Umbilical cord (tissue), 2 donors: Measurements from ENCODE around the gene KAT6B. TPM values are rescaled to one million over a fixed set of nuclear protein-coding genes. Genes with fewer than 3 reads are reported as not detected.
"Not testable (repeated sequence)": the region's sequence is repeated elsewhere in the genome, so short reads cannot be mapped to it uniquely, and the experiment has no call there.

ENCODE experiments used
- DNase-seq: peaks from one replicate; pipeline ENCODE4 v3.0.0-alpha.2; 2015; ENCODE audit warnings: low spot score
- total RNA-seq: library from RNA; depleted of rRNA; stranded (reverse); fragments of >200 nt; gene quantifications from one replicate; pipeline ENCODE4 v1.2.3, GENCODE V29; 2014; ENCODE audit warnings: low replicate concordance; ENCODE audit not compliant: insufficient read depth

The KAT6B gene
- total RNA-seq, 1 donor from 2014 or later, result 84.0 TPM

DNA sequence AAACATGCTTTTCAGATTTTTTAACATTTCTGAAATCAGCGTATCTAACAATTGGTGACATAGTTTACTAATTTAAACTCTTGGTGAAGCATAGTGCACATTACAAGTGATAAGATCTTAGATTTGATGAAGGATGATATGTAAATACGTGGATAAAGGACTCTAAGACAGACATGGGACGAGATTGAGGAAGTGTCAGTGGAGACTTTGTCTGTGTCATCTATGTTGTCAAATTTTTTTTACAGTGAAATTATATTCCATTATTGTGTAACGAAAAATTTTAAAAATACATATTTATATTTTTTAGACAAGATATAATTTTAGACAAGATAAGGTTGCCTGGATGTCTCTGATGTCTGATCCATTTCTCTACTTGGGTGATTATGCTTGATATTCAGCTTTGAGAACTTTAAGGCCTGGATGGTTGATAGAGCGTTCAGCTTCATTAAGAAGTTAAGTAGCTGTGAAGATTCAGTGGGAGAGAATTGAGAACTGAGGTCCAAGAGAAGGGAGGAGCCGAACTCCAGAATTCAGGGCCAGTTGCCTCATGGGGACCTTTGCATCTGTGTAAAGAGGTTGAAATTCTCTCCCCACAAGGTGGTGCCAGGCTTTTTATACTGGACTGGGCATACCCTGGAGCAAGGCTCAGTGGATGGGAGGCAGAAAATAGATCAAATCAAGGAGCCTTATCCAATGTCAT is 62.7 kb downstream of the KAT6B start:
- DNase-seq, result no peak

DNA sequence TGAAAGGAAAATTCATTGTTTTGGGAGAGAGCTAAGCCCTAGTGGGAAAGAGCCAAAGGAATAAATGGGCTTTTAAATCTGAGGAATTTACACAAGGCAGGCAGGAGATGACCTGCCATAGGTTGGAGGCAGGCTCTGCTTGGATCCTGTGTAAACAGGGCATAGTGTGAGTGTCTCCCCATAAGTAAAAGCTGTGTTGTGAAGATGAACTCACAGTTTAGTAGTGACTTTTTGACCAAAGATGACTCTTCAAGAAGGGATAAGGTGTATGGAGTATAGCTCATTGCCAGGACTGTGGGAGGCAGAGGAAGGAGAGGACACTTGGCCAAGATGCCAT is 63.2 kb downstream of the KAT6B start:
- DNase-seq, result no peak

DNA sequence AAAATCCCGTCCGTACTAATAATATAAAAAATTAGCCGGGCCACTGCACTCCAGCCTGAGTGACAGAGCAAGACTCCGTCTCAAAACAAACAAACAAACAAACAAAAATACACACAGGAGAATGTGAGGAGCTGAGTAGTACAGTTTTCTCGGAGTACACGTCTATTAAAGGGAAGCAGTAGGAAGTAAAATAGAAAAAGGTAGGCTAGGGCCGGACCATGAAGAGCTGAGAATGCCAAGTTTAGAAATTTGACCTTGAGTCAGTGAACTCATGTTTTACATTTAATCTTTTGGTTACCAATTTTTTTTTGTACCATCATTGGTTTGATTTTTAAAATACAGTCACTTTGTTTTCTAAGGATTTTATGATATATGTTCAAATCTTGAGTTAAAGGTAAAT is 64.1 kb downstream of the KAT6B start:
- no peak for DNase-seq

DNA sequence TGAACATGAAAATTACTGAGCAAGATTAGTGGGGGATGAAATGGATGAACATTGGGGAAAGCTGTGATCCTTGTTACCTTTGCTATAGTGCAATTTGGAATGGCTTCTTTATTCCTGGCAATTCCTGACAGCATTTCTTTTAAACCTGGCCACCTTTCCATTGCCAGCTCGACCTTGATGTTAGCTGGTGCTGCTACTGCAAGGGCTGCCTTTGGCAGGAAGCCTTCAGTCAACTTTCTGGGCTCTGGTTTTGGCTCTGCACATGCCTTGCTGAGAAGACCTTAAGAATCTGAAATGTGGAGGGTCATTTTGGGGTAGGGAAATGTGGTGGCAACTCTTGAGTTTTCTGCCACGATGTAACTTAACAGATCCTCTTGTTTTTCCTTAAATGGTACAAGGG is 64.7 kb downstream of the KAT6B start:
- no peak for DNase-seq

DNA sequence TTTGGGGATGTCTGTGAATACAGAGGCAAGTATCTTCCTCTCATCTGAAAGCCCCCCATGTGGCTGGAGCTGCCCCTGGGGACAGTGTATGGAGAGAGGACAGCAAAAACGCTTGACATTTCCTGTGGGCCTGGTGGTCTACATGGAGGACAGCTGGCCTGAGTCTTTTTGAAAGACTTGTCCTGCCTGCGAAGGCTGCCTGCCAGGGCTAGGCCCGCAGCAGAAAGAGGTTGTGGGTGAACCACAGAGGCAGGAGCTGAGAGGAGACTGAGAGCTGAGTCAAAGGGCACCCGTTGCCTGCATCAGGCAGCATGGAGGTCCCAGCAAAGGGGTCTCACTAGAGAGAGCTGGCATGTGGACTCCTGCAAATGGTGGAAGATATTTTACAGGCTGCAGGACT is 66.4 kb downstream of the KAT6B start:
- DNase-seq, result no peak

DNA sequence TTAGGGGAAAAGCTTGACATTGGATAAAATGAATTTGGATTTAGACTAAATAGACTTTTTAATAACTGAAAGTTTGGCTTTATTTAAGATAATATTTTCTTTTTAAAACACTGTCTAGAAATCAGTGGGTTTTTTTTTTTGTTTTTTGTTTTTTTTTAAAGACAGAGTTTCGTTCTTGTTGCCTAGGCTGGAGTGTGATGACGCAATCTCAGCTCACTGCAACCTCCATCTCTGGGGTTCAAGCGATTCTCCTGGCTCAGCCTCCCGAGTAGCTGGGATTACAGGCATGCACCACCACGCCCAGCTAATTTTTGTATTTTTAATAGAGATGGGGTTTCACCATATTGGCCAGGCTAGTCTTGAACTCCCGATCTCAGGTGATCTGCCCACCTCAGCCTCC is 66.9 kb downstream of the KAT6B start:
- DNase-seq, result not testable (repeated sequence)

DNA sequence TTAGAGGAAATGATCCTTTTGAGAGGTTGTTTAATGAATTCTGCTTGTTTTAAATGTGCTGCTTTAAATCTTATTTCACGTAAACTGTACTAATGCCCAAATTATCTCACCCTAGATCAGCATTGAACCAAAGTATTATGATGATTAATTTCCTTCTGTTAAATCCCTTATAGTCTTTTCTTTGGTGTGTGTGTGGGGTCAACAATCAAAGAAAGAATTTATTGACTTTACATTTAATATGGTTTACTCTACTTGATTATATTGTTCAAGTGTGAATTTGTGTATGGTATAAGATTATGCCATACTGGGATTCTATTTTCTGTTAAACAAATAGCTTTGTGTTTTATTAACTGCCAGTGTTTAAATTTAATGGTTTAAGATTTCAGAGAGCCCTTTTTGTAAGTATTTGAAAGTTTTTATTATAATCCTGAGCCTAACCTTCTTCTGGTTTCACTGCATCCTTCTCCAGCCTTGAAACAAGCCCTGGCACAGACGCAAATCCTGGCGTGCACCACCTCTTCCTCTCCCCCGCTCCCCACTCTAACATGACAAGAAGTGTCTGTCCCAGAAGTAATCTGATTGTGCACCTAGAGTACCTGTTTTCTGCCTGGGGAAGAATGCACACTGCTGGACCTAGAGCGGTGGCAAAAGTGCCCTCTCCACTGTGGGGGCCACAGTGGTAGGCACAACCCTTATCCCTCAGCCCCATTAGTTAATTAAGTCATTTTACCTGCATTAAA is 70.6 kb downstream of the KAT6B start:
- DNase-seq, result no peak

DNA sequence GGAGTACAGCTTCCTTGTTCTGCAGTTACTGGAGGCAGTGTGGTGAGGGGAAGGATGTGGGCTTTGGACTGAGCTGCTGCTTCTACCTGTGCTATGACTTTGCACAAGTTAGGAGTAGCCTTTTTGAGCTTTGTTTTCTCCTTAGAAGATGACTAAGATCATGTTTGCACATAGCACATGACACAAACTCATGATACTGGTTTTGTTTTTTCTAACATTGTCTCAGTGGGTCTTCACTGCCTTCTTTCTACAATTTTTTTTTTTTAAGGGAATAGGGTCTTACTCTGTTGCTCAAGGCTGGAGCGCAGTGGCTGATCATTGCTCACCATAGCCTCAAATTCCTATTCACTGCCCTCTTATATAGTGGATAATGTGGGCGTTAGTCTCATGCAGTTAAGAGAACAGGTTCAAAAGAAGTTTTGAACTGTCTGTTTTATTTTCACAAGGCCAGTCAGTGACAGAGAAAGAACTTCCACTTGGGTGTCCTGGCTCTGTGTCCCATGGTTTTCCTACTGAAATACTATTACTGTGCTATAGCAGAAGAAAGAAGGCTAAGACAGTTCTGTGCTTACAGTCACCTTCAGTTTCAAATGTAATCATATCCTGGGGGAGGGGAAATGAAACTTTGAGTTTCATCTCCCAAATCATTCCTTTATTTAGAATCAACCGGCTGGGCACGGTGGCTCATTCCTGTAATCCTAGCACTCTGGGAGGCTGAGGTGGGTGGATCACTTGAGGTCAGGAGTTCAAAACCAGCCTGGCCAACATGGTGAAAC is 72.0 kb downstream of the KAT6B start:
- no peak for DNase-seq

DNA sequence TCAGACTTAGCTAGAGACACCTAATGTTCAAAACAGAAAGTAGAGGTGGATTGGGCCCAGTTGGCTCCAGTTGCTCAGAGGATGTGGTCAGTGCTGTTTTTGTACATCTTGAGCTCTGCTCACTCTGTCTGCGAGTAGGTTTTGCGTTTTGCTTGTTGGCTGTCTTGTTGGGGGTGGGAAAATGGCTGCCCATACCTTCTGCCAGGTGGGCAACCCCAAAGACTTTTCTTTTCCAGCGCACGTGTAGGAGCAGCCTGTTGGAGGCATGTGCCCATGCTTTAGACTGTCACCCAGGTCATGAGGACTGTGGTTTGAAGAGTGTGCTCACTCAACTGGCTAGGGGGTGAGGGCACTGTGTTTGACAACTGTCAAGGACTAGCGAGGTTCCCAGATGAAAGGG is 73.9 kb downstream of the KAT6B start:
- no peak for DNase-seq

DNA sequence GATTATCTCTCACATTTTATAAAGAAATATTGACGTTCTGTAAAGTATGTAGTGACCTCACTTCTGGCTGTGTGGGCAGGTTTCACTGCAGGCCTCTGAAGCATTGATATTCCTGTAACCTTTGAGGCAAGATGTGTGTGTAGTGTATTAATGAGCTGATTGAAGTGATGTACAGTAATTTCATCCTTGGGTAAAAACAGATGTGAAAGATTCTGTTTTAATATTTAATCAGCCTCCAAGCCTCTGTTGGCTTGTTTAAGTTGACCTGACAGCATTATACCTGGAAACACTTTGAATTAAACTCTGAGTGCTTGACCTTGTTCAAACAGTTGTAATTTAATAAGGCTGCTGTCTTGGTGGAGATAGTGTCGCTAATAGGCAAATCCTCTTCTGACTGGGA is 74.9 kb downstream of the KAT6B start:
- no peak for DNase-seq

DNA sequence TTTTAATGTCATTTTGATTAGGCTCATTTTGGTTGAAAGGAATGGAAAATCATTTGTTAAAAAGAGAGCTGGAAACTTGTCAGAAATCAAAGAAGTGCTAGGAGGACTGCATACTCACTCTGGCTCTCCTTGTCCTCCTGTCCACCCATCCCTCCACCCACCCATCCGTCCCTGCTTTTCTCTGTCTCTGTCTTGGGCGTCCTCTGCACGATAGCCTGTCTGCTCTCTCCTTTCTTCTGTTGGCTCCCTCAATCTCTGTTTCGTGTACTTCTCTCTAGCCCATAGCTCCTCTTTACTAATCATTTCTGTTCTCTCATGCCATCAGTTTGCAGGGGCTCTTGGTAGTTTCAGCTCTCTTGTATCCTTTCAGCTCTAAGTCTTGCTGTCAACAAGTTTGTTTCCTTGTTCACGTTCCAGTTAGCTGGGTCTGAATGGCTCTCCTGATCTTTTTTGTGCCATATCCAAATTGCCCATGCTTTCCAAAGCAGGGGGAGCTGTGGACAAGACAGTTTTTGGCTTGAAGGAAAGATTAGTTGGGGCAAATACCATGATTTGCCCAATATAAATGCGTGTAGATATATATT is 75.6 kb downstream of the KAT6B start:
- DNase-seq, result no peak

DNA sequence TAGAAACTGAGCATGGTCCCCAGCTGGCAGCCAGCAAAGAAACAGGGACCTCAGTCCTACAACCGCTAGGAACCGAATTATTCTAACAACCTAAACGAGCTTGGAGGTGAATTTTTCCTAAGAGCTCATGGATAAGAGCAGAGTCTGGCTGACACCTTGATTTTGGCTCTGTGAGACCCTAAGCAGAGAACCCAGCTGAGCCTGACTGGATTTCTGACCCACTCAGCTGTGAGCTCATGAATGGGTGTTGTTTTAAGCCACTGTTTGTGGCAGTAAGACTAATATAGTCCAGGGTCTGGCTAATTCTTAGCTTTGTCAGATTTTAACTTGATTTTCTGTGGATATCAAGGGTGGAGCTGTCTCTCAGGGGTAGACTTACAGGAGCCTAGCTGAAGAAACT is 77.1 kb downstream of the KAT6B start:
- DNase-seq, result no peak

DNA sequence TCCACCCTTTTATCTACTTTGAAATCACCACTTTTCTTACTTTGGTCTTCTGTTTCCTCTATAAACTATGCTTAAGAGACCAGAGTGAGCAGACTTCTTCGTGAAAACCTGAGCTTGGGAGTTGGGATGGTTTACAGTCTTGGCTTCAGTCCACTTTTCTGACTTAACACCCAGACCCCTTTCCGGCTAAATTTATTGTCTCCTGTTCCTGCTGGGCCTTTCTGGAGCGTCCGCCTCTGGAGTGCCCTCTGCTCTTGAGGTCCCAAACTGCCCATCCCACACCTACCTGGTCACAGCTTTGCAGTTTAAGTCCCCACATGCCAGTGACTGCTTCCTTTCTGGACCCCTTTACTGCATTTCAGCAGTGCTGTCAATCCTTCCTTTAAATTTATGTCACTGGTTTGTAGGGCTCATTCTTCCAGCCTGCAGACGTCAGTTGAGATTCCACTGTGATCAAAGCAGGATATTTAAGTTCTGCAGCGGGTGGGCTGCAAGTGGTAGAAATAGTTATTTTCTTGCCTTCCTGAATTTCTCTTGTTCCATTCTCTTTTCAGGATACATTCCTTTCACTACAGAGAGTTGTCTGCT is 80.3 kb downstream of the KAT6B start:
- no peak for DNase-seq

DNA sequence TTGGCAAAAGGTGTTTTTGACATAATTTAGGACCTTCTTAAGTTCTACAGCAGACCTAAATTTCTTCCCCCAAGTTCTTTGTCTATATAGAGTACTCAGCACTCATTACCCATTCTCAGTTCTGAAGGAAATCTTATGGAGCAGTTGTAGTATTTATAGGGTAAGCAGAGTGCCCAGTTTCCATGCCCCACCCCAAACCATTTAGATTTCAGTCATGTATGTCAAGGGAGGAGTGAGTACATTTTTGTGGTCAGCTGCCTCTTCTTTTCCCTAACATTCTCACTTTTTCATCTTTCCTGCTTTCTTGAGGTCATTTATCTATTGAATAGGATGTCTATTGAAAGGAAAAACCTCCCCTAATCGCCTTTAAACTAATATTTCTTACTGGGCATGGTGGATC is 83.3 kb downstream of the KAT6B start:
- no peak for DNase-seq

DNA sequence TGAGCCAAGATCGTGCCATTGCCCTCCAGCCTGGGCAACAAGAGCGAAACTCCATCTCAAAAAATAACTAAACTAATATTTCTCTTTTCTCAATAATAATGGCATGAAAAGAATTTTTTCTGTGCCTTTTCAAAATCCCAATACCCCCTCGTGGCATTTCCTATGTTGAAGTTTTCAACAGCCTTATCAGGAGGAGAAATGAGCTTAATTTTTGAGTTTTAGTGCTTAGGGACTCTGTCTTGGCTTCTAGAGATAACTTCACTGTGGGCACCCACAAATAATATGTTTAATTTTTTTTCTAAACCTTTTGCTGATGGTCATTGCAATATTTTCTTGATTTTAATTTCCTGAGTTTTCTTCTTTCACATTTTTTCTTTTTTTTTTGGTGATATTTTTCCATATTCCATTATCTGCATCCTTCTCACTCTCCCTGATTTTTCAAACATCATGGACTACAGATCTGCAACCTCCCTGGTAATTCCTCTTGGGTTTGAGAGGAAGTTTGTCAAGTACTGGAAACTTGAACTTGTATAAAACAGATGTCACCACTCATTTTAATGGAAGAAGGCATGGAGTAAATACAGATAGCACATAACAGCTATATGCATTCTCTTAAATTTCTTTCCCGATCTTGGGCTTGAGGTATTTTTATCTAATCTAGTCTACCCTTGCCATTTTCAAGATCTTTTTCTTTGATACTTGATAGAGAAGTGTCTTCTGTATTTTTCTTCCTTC is 84.0 kb downstream of the KAT6B start:
- DNase-seq, result peak; percentile 65

DNA sequence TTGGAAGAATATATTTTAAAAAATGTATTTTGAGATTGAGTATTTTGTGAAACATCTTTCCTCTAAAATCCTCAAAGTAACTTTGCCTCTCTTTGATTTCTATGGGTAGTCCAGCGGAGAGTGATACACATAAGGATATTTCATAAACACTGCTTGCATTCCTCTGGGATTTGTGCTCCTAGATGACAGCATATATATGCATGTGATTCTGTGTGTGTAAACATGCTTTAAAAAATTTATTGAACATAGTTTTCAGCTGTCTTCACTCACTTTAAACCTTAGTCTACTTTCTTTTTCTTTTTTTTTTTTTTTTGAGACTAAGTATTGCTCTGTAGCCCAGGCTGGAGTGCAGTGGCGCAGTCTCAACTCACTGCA is 84.6 kb downstream of the KAT6B start:
- peak; percentile 74 for DNase-seq

DNA sequence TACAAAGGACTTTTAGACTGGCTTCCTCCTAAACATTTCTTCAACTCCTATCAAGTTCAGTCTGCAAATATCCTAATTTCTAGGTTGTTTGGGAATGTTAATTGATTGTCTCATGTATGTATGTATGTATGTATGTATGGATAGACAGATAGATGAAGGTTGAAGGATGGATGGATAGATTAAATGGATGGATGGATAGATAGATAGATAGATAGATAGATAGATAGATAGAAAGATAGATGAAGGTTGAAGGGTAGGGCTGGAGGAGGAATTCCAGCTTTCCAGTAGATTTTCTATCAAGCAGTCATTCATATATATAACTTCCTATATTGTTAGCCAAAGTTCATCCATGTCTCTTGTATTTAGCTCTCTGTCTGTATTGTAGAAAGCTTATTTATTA is 85.8 kb downstream of the KAT6B start:
- DNase-seq, result no peak

DNA sequence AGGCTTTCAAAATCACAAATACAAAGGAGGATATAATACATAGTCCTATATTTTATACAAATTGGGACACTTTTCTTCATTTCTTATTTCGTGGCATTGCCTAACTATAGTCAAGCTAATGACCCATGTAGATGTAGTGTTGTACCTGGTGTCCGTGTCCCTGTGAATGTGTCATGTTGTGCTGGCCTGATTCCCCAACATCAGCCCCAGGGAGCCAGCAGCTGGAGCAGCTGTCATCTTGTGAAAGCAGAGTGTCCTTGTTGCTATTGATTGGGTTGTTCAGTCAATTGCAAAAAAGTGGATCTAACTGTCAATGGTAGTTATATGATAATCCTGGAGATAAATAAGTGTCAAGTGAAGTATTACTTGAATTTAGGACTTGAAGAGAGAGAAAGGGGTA is 86.3 kb downstream of the KAT6B start:
- no peak for DNase-seq

DNA sequence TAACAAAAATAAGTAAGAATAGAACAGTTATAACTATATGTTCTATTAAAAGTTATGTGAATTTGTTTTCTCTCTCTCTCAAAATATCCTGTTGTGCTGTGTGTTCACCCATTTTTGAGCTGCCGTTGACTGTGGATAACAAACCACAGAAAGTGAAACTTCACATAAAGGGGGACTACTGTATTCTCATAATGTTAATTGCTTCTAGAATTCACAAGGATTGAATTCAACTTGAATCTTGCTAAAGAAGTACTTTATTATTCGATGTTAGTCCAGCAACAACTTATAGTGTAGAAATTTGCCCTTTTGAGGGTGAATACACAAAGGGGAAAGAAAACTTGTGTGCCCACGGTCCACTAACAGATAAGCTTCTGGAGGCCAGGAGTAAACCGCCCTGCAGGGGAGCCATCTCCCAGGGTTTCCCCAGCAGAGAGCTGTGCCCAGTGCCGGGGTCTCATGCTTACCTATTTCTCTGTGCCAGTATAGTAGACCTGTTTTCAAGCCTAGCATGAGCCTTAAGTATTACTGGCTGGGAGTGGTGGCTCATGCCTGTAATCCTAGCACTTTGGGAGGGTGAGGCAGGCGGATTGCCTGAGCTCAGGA is 87.1 kb downstream of the KAT6B start:
- no peak for DNase-seq

DNA sequence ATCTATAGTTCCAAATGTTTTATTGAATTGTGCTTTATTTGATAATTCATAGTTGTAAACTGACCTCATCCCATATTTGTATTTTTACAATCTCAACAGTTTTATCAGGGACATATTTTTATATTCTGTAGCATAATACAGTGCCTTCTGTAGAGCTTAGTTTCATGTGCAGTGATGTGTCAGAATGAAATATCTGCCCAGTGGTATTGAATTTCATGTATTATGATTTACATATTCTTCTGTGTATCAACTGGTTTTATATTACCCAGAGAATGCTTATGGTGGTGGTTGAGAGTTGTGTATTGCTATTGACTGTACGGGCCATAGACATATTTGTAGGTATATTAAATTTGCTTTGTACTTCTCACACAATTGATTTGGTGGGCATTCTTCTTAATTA is 89.9 kb downstream of the KAT6B start:
- no peak for DNase-seq

DNA sequence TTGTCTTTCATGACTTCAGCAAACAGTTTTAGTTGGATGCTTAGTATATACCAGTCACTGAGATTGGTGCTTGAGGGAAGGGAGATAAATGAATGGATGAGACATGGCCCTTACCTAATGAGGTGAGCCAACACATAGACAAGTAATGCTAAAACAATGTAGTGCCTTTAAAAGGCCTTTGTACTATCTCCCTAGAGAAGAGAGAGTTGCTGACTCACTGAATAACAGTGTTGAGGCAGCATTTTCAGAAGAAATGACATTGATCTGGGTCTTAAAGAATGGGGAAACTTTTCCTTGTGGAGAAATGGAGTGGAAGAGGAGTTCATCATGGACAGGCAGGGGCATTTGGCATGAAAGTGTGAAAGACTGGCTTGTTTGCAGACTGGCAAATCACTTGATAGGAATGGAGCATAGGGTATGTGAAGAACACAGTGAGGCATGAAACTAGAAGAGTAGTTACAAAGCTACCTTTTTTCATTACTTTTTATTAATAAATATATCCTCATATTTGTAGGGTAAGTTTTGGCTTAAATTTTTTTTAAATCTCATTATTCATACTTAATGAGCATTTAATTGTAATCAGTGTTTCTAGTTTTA is 91.2 kb downstream of the KAT6B start:
- DNase-seq, result no peak
